Progenitor cell of endocrine pancreas (in vitro differentiated cells): ENCODE measurements around the gene LAG3. TPM values are rescaled to one million over a fixed set of nuclear protein-coding genes. Genes with fewer than 3 reads are reported as not detected.

Source experiments
- DNase-seq: peaks from one replicate; pipeline ENCODE4 v3.0.0; 2021; ENCODE audit warnings: low spot score; ENCODE audit not compliant: unreplicated experiment
- H3K27ac Mint-ChIP-seq: 2 replicates; pipeline ENCODE4 v1.8.0; 2021; ENCODE audit warnings: mild to moderate bottlenecking, moderate library complexity, mixed read lengths
- H3K27me3 Mint-ChIP-seq: 2 replicates; pipeline ENCODE4 v1.8.0; 2021; ENCODE audit warnings: mixed read lengths
- H3K36me3 Mint-ChIP-seq: 2 replicates; pipeline ENCODE4 v1.8.0; 2022; ENCODE audit warnings: mixed read lengths; ENCODE audit not compliant: insufficient read depth
- H3K4me1 Mint-ChIP-seq: 2 replicates; pipeline ENCODE4 v1.8.0; 2021; ENCODE audit warnings: low read depth, mixed read lengths
- H3K4me3 Mint-ChIP-seq: 2 replicates; pipeline ENCODE4 v1.8.0; 2021; ENCODE audit warnings: low read depth, mild to moderate bottlenecking, moderate library complexity, mixed read lengths
- H3K9me3 Mint-ChIP-seq: 2 replicates; pipeline ENCODE4 v1.8.0; 2021; ENCODE audit warnings: low read depth, mixed read lengths
- CTCF ChIP-seq: fragments of 200-600 bp; sonication (generic); IDR thresholded peaks from one replicate; pipeline ENCODE4 v1.5.0; 2021; ENCODE audit warnings: antibody characterized with exemption, mild to moderate bottlenecking; ENCODE audit not compliant: unreplicated experiment
- total RNA-seq: library from RNA; stranded (reverse); gene quantifications from 2 replicates; pipeline ENCODE4 v1.2.1, GENCODE V29; 2021

LAG3 gene
- total RNA-seq, 1 donor from 2014 or later, result 2.2 TPM

GRCh38 chr12:6768437-6768914, 3.8 kb upstream of the LAG3 start:
- Mint-ChIP-seq H3K27ac (peak overlapping the region; percentile 92), H3K4me3 (peak overlapping the region; percentile 82), H3K36me3 (peaks cover 24% of the 10 kb centered on the region), H3K4me1 (peaks cover 47% of the 10 kb centered on the region), H3K27me3 (peaks cover 24% of the 10 kb centered on the region), H3K9me3 (no peaks in the 10 kb centered on the region)
- DNase-seq, result no peak
- no peak for TF ChIP-seq CTCF

- no peaks in the 10 kb centered on the region for H3K9me3 Mint-ChIP-seq
- H3K36me3 Mint-ChIP-seq, result peaks cover 24% of the 10 kb centered on the region
- DNase-seq, result peak; percentile 47
- peaks cover 42% of the 10 kb centered on the region for H3K4me1 Mint-ChIP-seq
- H3K27ac Mint-ChIP-seq, result peak overlapping the region; percentile 92
- H3K4me3 Mint-ChIP-seq, result peak overlapping the region; percentile 82
- TF ChIP-seq CTCF, result no peak
- H3K27me3 Mint-ChIP-seq, result peaks cover 25% of the 10 kb centered on the region
Observed at GRCh38 chr12:6768990-6769389, 3.3 kb upstream of the LAG3 start.

- H3K36me3 Mint-ChIP-seq, result peaks cover 24% of the 10 kb centered on the region
- H3K27ac Mint-ChIP-seq, result no peak overlapping the region
- H3K27me3 Mint-ChIP-seq, result peaks cover 32% of the 10 kb centered on the region
- no peak for DNase-seq
- no peak for TF ChIP-seq CTCF
- H3K4me3 Mint-ChIP-seq, result no peak overlapping the region
- H3K4me1 Mint-ChIP-seq, result peaks cover 38% of the 10 kb centered on the region
- H3K9me3 Mint-ChIP-seq, result no peaks in the 10 kb centered on the region
Observed at GRCh38 chr12:6769666-6770065, 2.7 kb upstream of the LAG3 start.

GRCh38 chr12:6770094-6770493, 2.2 kb upstream of the LAG3 start:
- DNase-seq, result no peak

GRCh38 chr12:6770600-6770999, 1.7 kb upstream of the LAG3 start:
- Mint-ChIP-seq H3K27ac (no peak overlapping the region), H3K27me3 (peaks cover 41% of the 10 kb centered on the region), H3K4me1 (peaks cover 40% of the 10 kb centered on the region), H3K36me3 (peaks cover 26% of the 10 kb centered on the region), H3K4me3 (no peak overlapping the region), H3K9me3 (no peaks in the 10 kb centered on the region)
- DNase-seq, result no peak
- no peak for TF ChIP-seq CTCF

More at GRCh38 chr12:6770094-6770493, 2.2 kb upstream of the LAG3 start:
- Mint-ChIP-seq H3K27me3 (peaks cover 36% of the 10 kb centered on the region), H3K27ac (no peak overlapping the region), H3K4me1 (peaks cover 40% of the 10 kb centered on the region), H3K9me3 (no peaks in the 10 kb centered on the region), H3K36me3 (peaks cover 25% of the 10 kb centered on the region), H3K4me3 (no peak overlapping the region)
- no peak for TF ChIP-seq CTCF
